Esophagus muscularis mucosa (tissue), 4 donors: ENCODE measurements around the gene LIG3. TPM values are rescaled to one million over a fixed set of nuclear protein-coding genes. Genes with fewer than 3 reads are reported as not detected.
"Not testable (repeated sequence)": the region's sequence is repeated elsewhere in the genome, so short reads cannot be mapped to it uniquely, and the experiment has no call there.

Experiments used
- DNase-seq: peaks from one replicate; pipeline ENCODE4 v3.0.0-alpha.2; 2017; ENCODE audit errors: extremely low spot score
- H3K27ac ChIP-seq, 4 donors: fragments of 200-600 bp; sonication (generic); replicated peaks in 1 of 4; 1 replicate in 3 of 4; 2 replicates in 1 of 4; pipeline ENCODE4 v1.5.1; 2016 to 2019; ENCODE audit warnings: mild to moderate bottlenecking in 1 of 4
- H3K27me3 ChIP-seq, 4 donors: fragments of 200-600 bp; sonication (generic); one replicate each; pipeline versions ENCODE4 v1.5.1 to v1.6.0; 2016 to 2019
- H3K36me3 ChIP-seq, 4 donors: fragments of 200-600 bp; sonication (generic); one replicate each; pipeline ENCODE4 v1.5.1; 2016 to 2019
- H3K4me1 ChIP-seq, 4 donors: fragments of 200-600 bp; sonication (generic); one replicate each; pipeline ENCODE4 v1.5.1; 2016 to 2019
- H3K4me3 ChIP-seq, 4 donors: fragments of 200-600 bp; sonication (generic); 1 replicate in 2 of 4; 2 replicates in 2 of 4; pipeline ENCODE4 v1.5.1; 2016 to 2019; ENCODE audit warnings: mild to moderate bottlenecking in 4 of 4, moderate library complexity in 1 of 4
- H3K9me3 ChIP-seq, 4 donors: fragments of 200-600 bp; sonication (generic); 1 replicate in 3 of 4; 2 replicates in 1 of 4; pipeline ENCODE4 v1.5.1; 2016 to 2019
- EP300 ChIP-seq: sonication (generic); formaldehyde crosslinking; IDR thresholded peaks from one replicate; pipeline ENCODE4 v1.6.1; 2017; ENCODE audit warnings: antibody characterized with exemption
- POLR2A ChIP-seq: fragments of 450-650 bp; IDR thresholded peaks from one replicate; pipeline ENCODE4 v1.6.1; 2017; ENCODE audit warnings: antibody characterized with exemption, moderate library complexity, mild to moderate bottlenecking, low read depth
- POLR2AphosphoS5 ChIP-seq, 2 donors: sonication (generic); formaldehyde crosslinking; IDR thresholded peaks; one replicate each; pipeline ENCODE4 v1.6.1; 2017; ENCODE audit warnings: antibody characterized with exemption in 2 of 2
- WGBS: methylation state at CpG from one replicate; pipeline ENCODE4 v1.1.5; 2018; 5-methylcytosine and 5-hydroxymethylcytosine counted together
- intact Hi-C: fragments of 100-400 bp; cut with DNase I; formaldehyde crosslinking; loops from one replicate; pipeline ENCODE4 v1.15.1; 2023
- total RNA-seq, 4 donors: library from RNA; depleted of rRNA; stranded (reverse); fragments of >200 nt; gene quantifications; one replicate each; pipeline versions ENCODE4 v1.1.0 to v1.2.1, GENCODE V29; 2016
- TF ChIP-seq, protein P1 (sequence below), 3 experiments: fragments of 200-600 bp in 2 of 3; fragments of 450-650 bp in 1 of 3; sonication (generic) in 2 of 3; IDR thresholded peaks; one replicate each; pipeline ENCODE4 v1.5.1; 2017 to 2019; ENCODE audit warnings: antibody characterized with exemption in 3 of 3, mild to moderate bottlenecking in 2 of 3, moderate library complexity in 1 of 3

LIG3 gene
- total RNA-seq, 4 donors from 2014 or later, result 24.7 to 50.7 (median 32.1) TPM

DNA sequence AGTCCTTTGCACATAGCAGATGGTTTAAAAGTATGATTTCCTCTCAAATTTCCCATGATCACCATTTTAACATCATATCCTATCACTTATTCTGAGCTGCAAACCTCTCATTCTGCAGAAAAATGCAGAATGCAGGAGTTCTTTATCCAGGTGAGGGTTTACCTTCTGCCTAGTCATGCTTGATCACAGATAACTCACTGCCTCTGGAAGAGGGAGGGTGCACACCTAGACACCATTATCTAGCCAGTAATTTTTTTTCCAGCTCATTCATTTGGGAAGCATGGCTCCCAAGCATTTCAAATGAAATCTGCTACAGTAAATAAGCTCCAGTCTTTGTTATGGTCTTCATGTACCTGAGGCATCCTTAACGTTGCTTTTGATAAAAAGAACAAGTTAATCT lies 45.2 kb downstream of the LIG3 start:
- Histone ChIP-seq H3K27me3 (no peaks in the 10 kb centered on the region), H3K27ac (no peak overlapping the region), H3K36me3 (peaks cover 5 to 39% (median 16%) of the 10 kb centered on the region in 4 donors), H3K4me1 (peaks cover 23 to 29% (median 27%) of the 10 kb centered on the region in 4 donors), H3K4me3 (no peak overlapping the region), H3K9me3 (no peaks in the 10 kb centered on the region)
- WGBS, result 78% methylated on average over 1 of the region's 1 CpG
- DNase-seq, result no peak
- intact Hi-C loops, result no loop called here
- TF ChIP-seq, protein P1, sequence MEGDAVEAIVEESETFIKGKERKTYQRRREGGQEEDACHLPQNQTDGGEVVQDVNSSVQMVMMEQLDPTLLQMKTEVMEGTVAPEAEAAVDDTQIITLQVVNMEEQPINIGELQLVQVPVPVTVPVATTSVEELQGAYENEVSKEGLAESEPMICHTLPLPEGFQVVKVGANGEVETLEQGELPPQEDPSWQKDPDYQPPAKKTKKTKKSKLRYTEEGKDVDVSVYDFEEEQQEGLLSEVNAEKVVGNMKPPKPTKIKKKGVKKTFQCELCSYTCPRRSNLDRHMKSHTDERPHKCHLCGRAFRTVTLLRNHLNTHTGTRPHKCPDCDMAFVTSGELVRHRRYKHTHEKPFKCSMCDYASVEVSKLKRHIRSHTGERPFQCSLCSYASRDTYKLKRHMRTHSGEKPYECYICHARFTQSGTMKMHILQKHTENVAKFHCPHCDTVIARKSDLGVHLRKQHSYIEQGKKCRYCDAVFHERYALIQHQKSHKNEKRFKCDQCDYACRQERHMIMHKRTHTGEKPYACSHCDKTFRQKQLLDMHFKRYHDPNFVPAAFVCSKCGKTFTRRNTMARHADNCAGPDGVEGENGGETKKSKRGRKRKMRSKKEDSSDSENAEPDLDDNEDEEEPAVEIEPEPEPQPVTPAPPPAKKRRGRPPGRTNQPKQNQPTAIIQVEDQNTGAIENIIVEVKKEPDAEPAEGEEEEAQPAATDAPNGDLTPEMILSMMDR (IDR thresholded peaks at IDR 0.05), result no peak
- TF ChIP-seq POLR2A, result no peak
- TF ChIP-seq POLR2AphosphoS5 (IDR thresholded peaks at IDR 0.05), result no peak
- no peak for TF ChIP-seq EP300

GRCh38 chr17:35028097-35028496 lies 47.8 kb downstream of the LIG3 start:
- intact Hi-C loops, result not testable (repeated sequence)

DNA sequence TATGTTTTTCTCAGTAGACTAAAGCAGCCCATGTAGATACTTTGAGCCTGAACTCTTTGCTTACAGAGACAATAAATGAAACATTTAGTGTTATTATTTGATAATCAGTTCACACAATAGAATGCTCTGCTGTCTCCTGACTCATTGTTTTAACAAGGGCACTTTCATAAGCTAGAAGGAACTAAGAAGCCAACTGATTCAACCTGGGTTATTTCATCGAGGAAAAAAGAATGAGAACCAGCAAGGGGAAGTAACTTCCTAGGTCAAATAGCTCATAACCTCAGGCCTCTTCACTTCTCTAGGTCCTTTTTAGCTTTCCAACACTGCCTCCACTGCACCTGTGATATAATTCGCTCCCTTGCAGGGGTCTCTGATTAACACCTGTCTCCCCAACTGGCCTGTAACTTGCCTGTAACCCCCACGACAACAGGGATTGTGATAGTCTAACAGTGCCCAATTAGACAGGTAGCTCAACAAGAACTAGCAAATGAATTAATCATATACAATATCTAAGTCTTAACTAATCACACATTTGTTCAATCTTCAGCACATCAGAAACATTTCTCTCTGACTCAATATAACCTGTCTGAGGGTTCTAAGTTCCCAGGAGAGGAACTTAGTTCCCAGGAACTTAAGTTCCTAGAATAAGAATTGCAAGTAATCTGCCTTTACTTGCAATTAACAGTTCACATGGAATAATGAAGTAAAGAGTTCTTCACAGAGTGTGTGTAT lies 48.4 kb downstream of the LIG3 start:
- intact Hi-C loops, result no loop called here
- TF ChIP-seq, protein P1 (IDR thresholded peaks at IDR 0.05), result no peak
- no peak for TF ChIP-seq POLR2AphosphoS5 (IDR thresholded peaks at IDR 0.05)
- TF ChIP-seq POLR2A, result no peak
- TF ChIP-seq EP300, result no peak
- no peak for DNase-seq
- Histone ChIP-seq H3K9me3 (no peaks in the 10 kb centered on the region), H3K27me3 (no peaks in the 10 kb centered on the region), H3K27ac (no peak overlapping the region), H3K4me1 (peaks cover 0 to 4% (median 1%) of the 10 kb centered on the region in 4 donors), H3K36me3 (peaks cover 5 to 32% (median 13%) of the 10 kb centered on the region in 4 donors), H3K4me3 (no peak overlapping the region)
- 81% methylated on average over 3 of the region's 3 CpGs for WGBS

More at GRCh38 chr17:35028097-35028496, 47.8 kb downstream of the LIG3 start:
- not testable (repeated sequence) for H3K4me3 ChIP-seq, H3K27me3 ChIP-seq, DNase-seq, H3K27ac ChIP-seq, H3K4me1 ChIP-seq, H3K9me3 ChIP-seq
- peaks cover 5 to 30% (median 13%) of the 10 kb centered on the region in 4 donors for H3K36me3 ChIP-seq
- WGBS, result 98% methylated on average over 4 of the region's 4 CpGs

GRCh38 chr17:35030780-35031179 lies 50.5 kb downstream of the LIG3 start:
- no peak overlapping the region for H3K27ac ChIP-seq
- no peaks in the 10 kb centered on the region for H3K9me3 ChIP-seq
- peaks cover 0 to 4% (median 0%) of the 10 kb centered on the region in 4 donors for H3K4me1 ChIP-seq

DNA sequence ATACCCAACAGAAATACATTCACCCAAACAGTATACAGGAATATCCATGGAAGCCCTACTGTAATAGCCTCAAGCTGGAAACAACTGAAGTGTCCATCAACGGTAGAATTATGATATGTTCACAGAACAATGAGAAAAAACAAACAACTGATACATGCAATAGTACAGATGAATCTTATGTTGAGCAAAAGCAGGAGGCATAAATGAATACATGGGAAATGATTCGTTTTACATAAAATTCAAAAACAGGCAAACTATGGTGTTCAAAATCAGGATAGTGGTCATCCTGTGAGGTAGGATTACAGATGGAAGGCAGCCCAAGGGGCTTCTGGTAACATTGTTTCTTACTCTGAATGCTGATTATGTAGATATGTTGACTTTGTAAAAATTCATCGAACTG lies 58.1 kb downstream of the LIG3 start:
- TF ChIP-seq EP300 (no peak), POLR2AphosphoS5 (IDR thresholded peaks at IDR 0.05) (no peak), POLR2A (no peak)
- TF ChIP-seq, protein P1 (IDR thresholded peaks at IDR 0.05), result no peak
- no peaks in the 10 kb centered on the region for H3K9me3 ChIP-seq
- no peaks in the 10 kb centered on the region for H3K27me3 ChIP-seq
- H3K4me3 ChIP-seq, result no peak overlapping the region
- 95% methylated on average over 3 of the region's 3 CpGs for WGBS
- no peaks in the 10 kb centered on the region for H3K4me1 ChIP-seq
- H3K36me3 ChIP-seq, result peaks cover 0 to 1% (median 0%) of the 10 kb centered on the region in 4 donors
- no peak overlapping the region for H3K27ac ChIP-seq
- intact Hi-C loops, result no loop called here
- DNase-seq, result no peak

More at GRCh38 chr17:35030780-35031179, 50.5 kb downstream of the LIG3 start:
- Histone ChIP-seq H3K27me3 (no peaks in the 10 kb centered on the region), H3K36me3 (peaks cover 1 to 15% (median 8%) of the 10 kb centered on the region in 4 donors), H3K4me3 (no peak overlapping the region)
- TF ChIP-seq, protein P1 (IDR thresholded peaks at IDR 0.05), result no peak
- TF ChIP-seq EP300 (no peak), POLR2AphosphoS5 (IDR thresholded peaks at IDR 0.05) (no peak), POLR2A (no peak)
- WGBS, result 86% methylated on average over 1 of the region's 1 CpG
- no peak for DNase-seq
- intact Hi-C loops, result no loop called here
